ENCODE results near the gene PSMD11. TPM values are rescaled to one million over a fixed set of nuclear protein-coding genes. Genes with fewer than 3 reads are reported as not detected.

Gene PSMD11
- total and polyA plus RNA-seq, 2 donors (not counting 3 experiments of a cell fraction or from before 2014, with no cell fraction given) = 59.4 to 153 TPM

GRCh38 chr17:32491371-32492263 lies 47.3 kb downstream of the PSMD11 start:
- no peak overlapping the region for H2AFZ ChIP-seq (ENCODE audit: low read depth, low read length)
- FAIRE-seq (peak; percentile 31), DNase-seq (ENCODE audit: low read depth, low spot score) (no peak)
- H3K9me3 ChIP-seq (replicated peaks; ENCODE audit: control insufficient read depth, insufficient read depth, low read length) = no peaks in the 10 kb centered on the region
- no peak overlapping the region for H3K4me2 ChIP-seq (ENCODE audit: insufficient read depth, low read length)
- intact Hi-C loops (cut with micrococcal nuclease) (no loop called here), dilution Hi-C loops (cut with MboI; ENCODE audit: extremely low pct_ligation_motif_present, low sequenced_read_pairs) (no loop called here)
- BruUV-seq (replicated peaks) = no TSS peak
- H3K36me3 ChIP-seq (ENCODE audit: control insufficient read depth in 2 of 2, extremely low read depth in 1 of 2, insufficient read depth in 2 of 2, low read length in 2 of 2) = no peaks in the 10 kb centered on the region
- TF ChIP-seq POLR2AphosphoS5 (IDR thresholded peaks at IDR 0.05; ENCODE audit: insufficient read depth, low read depth, low read length) (no peak), GATA2 (IDR thresholded peaks at IDR 0.05; ENCODE audit: insufficient read depth, insufficient read length, low read depth, low read length) (no peak), MYC (IDR thresholded peaks at IDR 0.05; ENCODE audit: low read depth, low read length) (no peak), JUN (IDR thresholded peaks at IDR 0.05; ENCODE audit: borderline replicate concordance, insufficient read depth, insufficient read length, low read depth) (no peak), EZH2 (IDR thresholded peaks at IDR 0.05; ENCODE audit: borderline replicate concordance, low read depth, low read length, severe bottlenecking) (no peak), POLR2A (IDR thresholded peaks at IDR 0.05; ENCODE audit: low read depth, low read length) (no peak), CTCF (IDR thresholded peaks at IDR 0.05; ENCODE audit: extremely low read depth in 1 of 2, insufficient read depth in 1 of 2, low read depth in 1 of 2, low read length in 2 of 2) (no peak)
- H3K9ac ChIP-seq (replicated peaks; ENCODE audit: extremely low read depth, insufficient read depth, low read length) = no peak overlapping the region
- peaks cover 2% of the 10 kb centered on the region for H3K79me2 ChIP-seq (ENCODE audit: control insufficient read depth, insufficient read depth, low read length)
- H3K9me1 ChIP-seq (replicated peaks; ENCODE audit: control insufficient read depth, extremely low read depth, insufficient read depth, low read length) = no peaks in the 10 kb centered on the region
- H3K4me3 ChIP-seq (replicated peaks in 1 of 3; ENCODE audit: insufficient read depth in 1 of 3, low read depth in 1 of 3, low read length in 3 of 3) = no peak overlapping the region
- POLR2A ChIA-PET = no interaction called here
- H3K27me3 ChIP-seq (ENCODE audit: control insufficient read depth in 2 of 2, insufficient read depth in 2 of 2, low read length in 2 of 2) = no peaks in the 10 kb centered on the region
- H3K27ac ChIP-seq (ENCODE audit: insufficient read depth, low read depth, low read length) = no peak overlapping the region
- CTCF ChIA-PET = interaction anchor here (0.7 to 1.5 kb wide), 3 partner anchors 8 to 507 kb away, joined by 3 to 5 read pairs (median 3); no protein-coding TSS in a partner anchor
- no peaks in the 10 kb centered on the region for H4K20me1 ChIP-seq (replicated peaks; ENCODE audit: control insufficient read depth, extremely low read depth, insufficient read depth, low read length)
- H3K4me1 ChIP-seq (ENCODE audit: control insufficient read depth, extremely low read depth, insufficient read depth, low read length) = peaks cover 6% of the 10 kb centered on the region
